Fibroblast of skin of right quadriceps (primary cell): ENCODE results near the gene PDS5A.
A peak's percentile ranks its signal among the peaks of the same experiment; 100 is the strongest.
"Not testable (repeated sequence)": the region's sequence is repeated elsewhere in the genome, so short reads cannot be mapped to it uniquely, and the experiment has no call there.

Source experiments
- DNase-seq: peaks from one replicate; pipeline ENCODE4 v3.0.0-alpha.2; 2013

Gene PDS5A

GRCh38 chr4:39963656-39964055 is 14.1 kb downstream of the PDS5A start:
- no peak for DNase-seq

DNA sequence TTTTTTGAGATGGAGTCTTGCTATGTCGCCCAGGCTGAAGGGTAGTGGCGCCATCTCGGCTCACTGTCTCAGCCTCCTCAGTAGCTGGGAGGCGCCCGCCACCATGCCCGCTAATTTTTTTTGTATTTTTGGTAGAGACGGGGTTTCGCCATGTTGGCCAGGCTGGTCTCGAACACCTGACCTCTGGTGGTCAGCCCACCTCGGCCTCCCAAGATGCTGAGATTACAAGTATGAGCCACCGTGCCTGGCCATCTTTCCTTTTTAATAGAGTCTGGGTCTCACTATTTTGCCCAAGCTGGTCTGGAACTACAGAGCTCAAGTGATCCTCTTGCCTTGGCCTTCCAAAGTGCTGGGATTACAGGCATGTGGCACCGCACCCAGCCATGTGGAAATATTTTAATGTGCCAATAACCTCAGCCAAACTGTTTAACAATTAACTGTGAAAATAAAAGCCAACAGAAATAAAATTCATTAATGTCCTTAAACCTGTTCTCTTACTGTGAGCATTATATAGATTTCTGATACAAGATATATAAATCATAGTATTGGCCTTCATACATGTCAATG is 16.3 kb downstream of the PDS5A start:
- no peak for DNase-seq

- no peak for DNase-seq
Measured at GRCh38 chr4:39950861-39951481, 26.7 kb downstream of the PDS5A start.

- no peak for DNase-seq
Measured at GRCh38 chr4:39947963-39948362, 29.7 kb downstream of the PDS5A start.

DNA sequence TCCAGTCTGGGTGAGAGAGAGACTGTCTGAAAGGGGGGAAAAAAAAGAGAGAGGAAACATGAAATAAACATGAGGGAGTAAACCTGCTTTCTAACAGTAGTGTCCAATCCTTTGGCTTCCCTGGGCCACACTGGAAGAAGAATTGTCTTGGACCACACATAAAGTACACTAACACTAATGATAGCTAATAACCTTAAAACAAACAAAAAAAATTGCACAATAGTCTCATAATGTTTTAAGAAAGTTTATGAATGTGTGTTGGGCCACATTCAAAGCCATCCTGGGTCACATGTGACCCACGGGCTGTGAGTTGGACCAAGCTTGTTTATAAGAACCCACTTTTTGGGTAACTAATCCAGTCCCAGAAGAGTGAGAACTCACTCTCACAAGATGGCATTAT is 30.3 kb downstream of the PDS5A start:
- no peak for DNase-seq

DNA sequence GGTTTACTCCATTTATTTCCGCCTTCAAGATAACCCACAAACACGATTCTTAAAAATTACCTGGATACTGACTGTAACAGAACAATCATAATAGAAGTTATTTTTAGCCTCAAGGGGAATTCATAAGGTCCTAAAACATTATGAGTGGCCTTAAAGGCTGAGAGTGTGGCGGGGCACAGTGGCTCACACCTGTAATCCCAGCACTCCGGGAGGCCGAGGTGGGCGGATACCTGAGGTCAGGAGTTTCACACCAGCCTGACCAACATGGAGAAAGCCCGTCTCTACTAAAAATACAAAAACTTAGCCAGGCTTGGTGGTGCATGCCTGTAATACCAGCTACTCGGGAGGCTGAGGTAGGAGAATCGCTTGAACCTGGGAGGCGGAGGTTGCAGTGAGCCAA is 33.5 kb downstream of the PDS5A start:
- not testable (repeated sequence) for DNase-seq

- no peak for DNase-seq
Measured at GRCh38 chr4:39942507-39942906, 35.2 kb downstream of the PDS5A start.

DNA sequence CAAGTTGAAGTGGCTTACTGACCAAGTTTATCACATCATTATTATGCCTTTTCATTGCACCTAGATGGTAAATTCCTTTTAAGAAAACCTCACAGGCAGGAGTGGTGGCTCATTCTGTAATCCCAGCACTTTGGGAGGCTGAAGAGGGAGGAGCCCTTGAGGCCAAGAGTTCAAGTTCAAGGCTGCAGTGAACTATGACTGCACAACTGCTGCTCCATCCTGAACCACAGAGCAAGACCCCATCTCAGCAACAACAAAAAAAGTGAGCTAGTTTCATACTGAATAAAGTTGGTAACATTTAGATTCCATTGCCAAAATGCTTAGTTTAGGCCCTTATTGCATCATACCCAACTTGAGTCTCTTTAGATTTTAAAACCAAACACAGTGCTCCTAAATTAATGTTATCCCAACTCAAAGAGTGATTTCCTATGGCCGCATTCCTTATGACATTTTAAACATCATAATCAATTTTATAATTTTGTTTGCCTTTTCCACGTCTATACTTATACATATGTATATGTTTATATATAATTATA is 36.0 kb downstream of the PDS5A start:
- no peak for DNase-seq

- no peak for DNase-seq
Measured at GRCh38 chr4:39937683-39938268, 39.9 kb downstream of the PDS5A start.

- no peak for DNase-seq
Measured at GRCh38 chr4:39936565-39937418, 40.9 kb downstream of the PDS5A start.

GRCh38 chr4:39933671-39934590 is 43.8 kb downstream of the PDS5A start:
- peak; percentile 65 for DNase-seq

- DNase-seq, result no peak
Measured at GRCh38 chr4:39932776-39933402, 44.8 kb downstream of the PDS5A start.

DNA sequence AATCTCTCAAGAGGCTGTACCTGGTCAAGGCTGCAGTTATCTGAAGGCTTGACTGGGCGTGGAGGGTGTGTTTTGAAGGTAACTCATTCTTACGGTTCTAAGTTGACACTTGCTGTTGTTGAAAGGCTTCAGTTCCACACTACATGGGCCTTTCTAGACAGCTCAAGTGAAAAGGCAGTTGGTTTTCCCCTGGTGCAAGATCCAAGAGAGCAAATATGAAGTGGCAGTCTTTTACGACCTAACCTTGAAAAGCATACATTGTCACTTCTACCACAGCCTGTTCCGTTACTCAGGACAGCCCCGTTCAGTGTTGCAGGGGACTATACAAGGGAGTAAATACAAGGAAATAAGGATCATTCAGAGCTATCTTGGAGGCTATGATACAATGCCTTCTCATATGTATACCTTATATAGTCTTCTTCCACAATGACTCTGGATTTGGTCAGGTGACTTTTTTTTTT is 46.2 kb downstream of the PDS5A start:
- DNase-seq, result no peak

DNA sequence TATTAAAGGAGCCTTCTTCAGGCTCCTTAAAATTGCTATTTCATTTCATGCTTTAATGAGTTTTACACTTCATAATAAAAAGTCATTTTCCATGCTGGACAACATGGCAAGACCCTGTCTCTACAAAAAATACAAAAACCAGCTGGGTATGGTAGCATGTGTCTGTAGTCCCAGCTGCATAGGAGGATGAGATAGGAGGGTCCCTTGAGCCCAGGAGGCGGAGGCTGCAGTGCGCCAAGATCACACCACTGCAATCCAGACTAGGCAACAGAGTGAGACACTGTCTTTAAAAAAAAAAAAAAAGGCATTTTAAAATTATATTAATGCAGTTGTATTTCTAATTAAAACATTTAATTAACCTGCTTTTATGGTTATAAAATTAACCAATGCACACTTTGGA is 49.2 kb downstream of the PDS5A start:
- no peak for DNase-seq

- no peak for DNase-seq
Measured at GRCh38 chr4:39924014-39924413, 53.7 kb downstream of the PDS5A start.

- DNase-seq, result no peak
Measured at GRCh38 chr4:39922399-39922798, 55.3 kb downstream of the PDS5A start.

DNA sequence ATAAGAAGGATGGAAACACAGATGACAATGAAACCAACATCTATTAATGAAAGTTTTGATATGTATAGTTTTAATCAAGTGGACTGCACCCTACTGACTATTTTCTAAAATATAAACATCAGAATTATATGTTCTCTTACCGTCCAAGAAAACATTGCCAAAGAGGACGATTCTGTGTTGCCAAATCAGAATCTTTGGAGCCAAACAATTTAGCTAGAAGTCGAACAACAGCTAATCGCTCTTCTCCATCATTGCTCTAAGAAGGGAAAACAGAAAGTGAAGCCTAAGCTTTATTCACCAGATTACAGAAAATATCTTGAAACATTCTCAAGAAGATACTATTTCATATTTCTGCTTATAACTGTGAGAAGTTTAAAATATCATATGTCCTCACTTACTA is 64.2 kb downstream of the PDS5A start:
- DNase-seq, result no peak

DNA sequence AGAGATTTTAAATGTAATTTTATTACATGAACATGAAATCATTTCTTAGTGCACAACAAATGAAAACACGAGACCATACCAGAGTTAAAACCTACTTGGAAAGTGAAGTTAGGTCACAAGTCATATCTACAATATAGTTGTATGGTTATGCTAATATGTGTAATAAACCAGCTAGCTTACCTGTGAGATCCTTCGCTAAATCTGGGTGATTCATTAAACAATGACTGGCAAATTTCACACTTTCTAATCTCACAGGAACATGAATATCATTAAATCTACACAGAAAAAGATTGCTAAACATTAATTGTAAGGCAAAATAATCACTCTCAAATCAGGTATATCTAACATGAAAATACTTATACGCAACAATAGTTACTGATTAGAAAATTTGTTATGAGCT is 67.6 kb downstream of the PDS5A start:
- no peak for DNase-seq

DNA sequence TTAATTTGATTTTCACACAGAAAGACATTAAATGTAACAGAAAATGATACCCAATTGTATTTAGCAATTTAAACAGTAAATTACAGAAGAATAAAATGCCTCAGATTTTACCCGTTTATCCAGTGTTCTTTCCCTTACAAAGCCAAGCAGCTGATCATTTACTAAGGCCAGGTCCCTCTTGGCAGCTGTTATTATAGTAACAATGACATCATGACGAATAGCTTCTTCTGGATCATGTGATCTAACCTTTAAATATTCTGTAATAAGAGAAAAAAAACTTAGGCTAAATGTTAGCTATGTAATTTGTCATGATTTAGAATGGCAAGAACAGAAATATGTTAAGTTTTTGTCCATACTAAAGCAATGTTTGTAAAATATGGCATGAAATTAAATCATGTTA is 69.4 kb downstream of the PDS5A start:
- no peak for DNase-seq

DNA sequence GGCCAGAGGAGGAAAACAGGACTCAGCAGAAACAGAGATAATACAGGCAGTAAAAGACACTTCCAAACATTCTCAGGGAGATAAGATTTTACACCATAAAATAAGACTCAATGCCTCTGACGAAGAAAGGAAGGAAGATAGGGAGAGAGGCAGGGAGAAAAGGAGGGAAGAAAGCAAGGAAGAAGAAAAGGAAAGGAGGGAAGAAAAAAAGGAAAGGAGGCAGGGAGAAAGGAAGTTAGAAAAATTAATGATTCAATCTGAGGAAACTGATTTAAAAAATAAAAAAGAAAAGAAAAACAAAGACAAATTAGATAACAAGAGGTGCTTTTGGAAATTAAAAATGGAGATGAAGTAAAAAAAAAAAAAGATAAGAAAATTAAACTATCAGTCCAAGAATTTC is 72.1 kb downstream of the PDS5A start:
- DNase-seq, result no peak

DNA sequence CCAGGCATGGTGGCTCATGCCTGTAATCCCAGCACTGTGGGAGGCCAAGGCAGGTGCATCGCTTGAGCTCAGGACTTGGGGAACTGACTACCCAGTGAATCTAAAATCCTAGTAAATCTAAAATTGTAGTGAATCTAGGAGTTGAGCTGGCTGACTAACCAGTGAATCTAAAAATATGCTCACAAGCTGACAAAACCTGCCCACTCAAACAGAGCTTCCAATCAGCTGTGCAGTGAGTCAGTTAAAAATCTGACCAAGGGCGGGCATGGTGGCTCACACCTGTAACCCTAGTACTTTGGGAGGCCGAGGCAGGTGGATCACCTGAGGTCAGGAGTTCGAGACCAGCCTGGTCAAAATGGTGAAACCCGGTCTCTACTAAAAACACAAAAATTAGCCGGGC is 72.7 kb downstream of the PDS5A start:
- DNase-seq, result not testable (repeated sequence)

- no peak for DNase-seq
Measured at GRCh38 chr4:39900966-39901365, 76.7 kb downstream of the PDS5A start.
